Globus pallidus (tissue), 1 donor: ENCODE measurements around the gene PGS1.

Experiments used
- DNase-seq: peaks from one replicate; pipeline ENCODE4 v3.0.0-alpha.2; 2015; ENCODE audit warnings: low spot score

PGS1 gene

DNA sequence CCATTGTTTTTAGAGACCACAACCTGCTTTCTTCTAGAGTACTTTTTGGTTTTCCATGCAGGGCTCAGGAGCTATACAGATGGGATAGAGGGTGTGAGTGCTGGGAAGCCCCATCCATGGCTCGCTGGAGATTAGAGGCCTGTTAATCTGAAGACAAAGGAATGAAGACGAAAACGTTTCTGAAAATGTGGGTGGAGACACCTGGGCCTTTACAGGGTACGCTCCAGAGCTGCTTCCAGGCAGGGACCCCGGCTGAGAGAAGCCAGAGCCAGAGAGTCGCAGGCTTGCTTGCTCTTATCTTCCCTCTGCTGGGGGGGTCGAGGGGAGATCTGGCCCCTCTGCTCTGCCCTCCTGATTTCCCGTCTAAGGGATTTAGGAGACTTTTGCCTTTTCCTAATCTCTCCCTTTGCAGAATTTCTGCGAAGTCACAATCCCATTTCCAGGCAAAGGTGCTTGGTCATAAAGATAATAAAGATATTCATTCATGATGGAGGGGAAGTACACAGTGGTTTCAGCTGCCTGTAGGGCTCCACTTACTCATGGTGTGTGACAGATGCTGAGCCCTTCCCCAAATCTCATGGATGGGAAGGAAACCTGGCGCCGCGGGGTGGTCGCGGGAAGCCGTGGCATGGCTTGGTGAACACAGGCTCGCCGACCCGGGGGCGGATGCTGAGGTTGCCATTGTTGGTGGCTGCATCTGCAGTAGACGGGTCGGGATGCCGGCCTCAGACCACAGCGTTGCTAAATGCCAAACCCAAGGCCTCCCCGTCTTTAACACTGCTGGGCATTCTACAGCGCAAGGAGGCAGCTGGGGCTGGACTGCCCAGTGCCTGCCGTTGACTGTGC is 13.8 kb upstream of the PGS1 start:
- no peak for DNase-seq

DNA sequence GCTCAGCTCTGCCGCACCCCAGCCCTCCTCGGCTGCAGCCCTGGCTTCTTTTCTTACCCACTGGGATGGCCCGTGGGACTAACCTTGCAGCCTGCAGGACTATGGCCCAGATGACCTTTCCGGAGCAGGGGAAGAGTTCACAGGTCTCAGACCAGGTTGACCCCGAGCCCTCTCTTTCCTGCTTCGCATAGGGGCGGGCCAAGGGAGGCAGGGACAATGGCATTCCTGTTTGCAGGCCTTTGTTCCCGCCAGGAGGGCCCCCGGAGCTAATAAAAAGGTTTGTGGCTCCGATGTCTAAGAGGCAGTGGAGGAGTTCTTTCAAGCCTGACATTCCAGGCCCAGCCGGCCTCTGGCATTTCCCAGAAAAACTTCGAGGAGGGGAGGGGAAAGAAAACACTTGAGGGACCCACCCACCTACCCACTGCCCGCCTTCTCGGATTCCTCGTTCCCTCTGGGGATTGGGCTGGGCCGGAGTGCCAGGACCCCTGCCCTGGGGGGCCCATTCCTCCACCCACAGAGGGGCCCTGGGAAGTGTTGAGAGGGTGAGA is 12.8 kb upstream of the PGS1 start:
- no peak for DNase-seq

- DNase-seq: no peak
These were observed 12.2 kb upstream of the PGS1 start for GRCh38 chr17:78366109-78366848.

- DNase-seq: no peak
These were observed 11.3 kb upstream of the PGS1 start for GRCh38 chr17:78367193-78367592.

DNA sequence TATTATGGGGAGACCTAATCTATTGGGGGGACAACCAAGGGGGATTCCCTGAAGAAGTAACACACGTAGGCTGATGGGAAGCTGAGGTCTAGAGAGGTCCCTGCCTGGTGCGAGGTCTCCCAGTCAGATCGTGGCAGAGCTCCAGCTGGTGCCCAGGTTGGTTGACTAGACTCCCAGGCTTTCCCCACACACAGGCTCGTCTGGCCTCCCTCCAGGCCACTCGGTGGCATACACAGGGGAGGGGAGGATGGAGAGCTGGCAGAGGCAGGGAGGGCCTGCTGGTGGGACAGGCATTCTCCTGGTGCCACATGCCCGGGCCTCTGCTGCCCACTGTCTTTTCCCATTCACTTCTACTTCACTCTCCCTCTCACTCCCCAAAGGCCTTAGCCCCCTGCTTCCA is 10.1 kb upstream of the PGS1 start:
- no peak for DNase-seq

DNA sequence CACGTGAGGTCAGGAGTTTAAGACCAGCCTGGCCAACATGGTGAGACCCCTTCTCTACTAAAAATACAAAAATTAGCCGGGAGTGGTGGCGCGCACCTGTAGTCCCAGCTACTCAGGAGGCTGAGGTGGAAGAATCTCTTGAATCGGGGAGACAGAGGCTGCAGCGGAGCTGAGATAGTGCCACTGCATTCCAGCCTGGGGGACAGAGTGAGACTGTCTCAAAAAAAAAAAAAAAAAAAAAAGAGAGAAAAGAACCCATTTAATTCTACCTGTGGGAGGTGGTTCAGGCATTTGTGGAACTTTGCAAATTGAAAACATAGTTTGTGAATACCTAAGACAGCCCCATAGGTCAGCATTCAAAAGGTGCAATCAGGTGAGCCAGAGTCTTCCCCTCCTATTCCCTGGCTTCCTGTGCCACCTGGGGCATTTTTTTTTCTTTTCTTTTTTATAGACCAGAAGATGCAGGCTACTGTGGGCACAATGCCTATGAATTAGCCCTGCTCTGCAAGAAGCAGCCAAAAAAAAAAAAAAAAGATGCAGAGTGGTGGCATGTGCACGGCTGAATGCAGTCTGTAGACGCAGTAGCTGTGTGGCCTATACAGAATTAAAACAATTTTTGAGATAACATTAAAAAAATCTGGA is 9.5 kb upstream of the PGS1 start:
- DNase-seq: no peak

GRCh38 chr17:78369791-78370381 is 8.6 kb upstream of the PGS1 start:
- no peak for DNase-seq

- DNase-seq: no peak
These were observed 7.4 kb upstream of the PGS1 start for GRCh38 chr17:78371056-78371455.

DNA sequence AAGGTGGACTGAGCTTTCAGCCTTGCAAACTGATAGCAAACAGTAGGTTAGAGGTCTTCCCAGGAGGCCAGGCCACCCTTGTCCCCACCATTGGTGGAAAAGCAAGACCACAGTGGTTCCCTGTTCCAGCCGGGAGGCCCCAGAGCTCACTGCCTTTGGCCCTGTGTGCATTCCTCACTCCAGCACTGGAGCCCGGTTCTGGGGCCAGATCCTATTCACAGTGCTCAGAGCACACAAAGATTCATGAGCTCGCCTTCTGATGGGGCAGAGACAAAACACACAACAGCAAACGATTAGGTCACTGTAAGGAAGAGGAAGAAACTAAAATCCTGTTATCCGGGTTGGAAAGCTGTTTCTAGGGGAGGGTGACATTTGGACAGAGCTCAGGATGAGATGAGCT is 5.6 kb upstream of the PGS1 start:
- no peak for DNase-seq

DNA sequence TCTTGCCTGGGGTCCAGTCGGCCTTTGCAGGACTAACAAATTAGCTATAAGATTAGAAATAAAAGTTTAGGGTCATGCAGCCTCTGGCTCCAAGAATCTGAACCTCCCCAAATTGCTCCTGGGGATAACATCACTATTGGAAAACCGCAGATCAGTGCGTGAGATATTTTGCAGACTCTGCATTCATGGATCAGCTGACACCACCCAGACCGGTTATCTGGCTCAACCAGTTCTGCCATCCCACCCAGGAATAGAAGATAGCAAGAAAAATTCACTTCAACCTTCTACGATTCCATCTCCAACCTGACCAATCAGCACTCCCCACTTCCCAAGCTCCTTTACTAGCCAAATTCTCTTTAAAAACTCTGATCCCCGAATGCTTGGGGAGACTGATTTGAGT is 4.3 kb upstream of the PGS1 start:
- DNase-seq: no peak

- no peak for DNase-seq
These were observed 3.7 kb upstream of the PGS1 start for GRCh38 chr17:78374631-78375274.

GRCh38 chr17:78375401-78376151 is 2.9 kb upstream of the PGS1 start:
- DNase-seq: no peak

GRCh38 chr17:78376161-78376560 is 2.3 kb upstream of the PGS1 start:
- DNase-seq: no peak

DNA sequence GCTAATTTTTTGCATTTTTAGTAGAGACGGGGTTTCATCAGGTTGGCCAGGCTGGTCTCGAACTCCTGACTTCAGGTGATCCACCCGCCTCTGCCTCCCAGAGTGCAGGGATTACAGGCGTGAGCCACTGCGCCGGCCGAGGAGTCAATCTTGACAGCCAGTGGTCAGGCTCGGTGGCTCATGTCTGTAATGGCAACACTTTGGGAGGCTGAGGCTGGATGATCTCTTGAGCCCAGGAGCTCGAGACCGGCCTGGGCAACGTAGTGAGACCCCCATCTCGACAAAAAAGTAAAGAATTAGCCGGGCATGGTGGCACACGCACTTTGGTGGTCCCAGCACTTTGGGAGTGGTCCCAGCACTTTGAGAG is 608 bp upstream of the PGS1 start:
- no peak for DNase-seq

- DNase-seq: no peak
These were observed 662 bp downstream of the PGS1 start for GRCh38 chr17:78379131-78379491.

- no peak for DNase-seq
These were observed 1.9 kb downstream of the PGS1 start for GRCh38 chr17:78380370-78380769.

- no peak for DNase-seq
These were observed 3.3 kb downstream of the PGS1 start for GRCh38 chr17:78381601-78382232.

GRCh38 chr17:78383725-78384471 is 5.4 kb downstream of the PGS1 start:
- peak; percentile 26 for DNase-seq

DNA sequence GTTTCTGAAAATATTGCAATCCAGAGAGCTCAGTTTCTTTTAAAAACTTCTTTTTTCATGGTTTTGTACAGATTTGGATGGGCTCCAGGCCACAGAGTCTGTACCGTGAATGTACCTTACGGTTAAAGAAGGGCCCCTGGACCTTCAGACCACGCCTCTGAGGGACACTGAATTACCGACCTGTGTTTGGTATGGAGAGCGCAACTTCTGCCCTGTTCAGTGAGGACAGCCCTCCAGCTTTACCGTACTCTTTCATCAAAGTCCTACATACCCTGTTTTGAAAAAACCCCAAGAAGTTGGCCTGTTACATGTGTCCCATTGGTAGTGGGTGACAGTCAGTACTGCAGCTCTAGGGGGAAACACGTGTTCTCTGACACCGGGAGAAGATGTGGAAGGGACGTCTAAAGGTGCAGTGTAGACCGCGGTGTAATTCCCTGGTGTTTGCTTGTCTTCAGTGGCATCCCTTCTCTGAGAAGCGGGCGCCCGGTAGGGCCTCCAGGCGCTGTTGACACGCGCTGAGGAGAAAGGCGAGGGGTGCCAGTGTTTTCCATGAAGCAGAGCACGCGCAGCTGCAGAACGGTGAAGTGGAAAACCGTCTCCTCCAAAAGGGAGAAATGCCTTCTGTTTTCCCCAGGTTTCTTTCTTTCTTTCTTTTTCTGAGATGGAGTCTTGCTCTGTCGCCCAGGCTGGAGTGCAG is 6.2 kb downstream of the PGS1 start:
- no peak for DNase-seq
